LNCaP clone FGC (cell line): ENCODE results near the gene CENPU.

Experiments used
- DNase-seq: peaks from one replicate; pipeline ENCODE4 v3.0.0-alpha.2; 2011; ENCODE audit warnings: low read depth
- H3K4me3 ChIP-seq: 2 replicates; pipeline ENCODE4 v1.5.1; 2011; ENCODE audit warnings: mild to moderate bottlenecking, low read depth, low read length, control low read depth
- CTCF ChIP-seq: IDR thresholded peaks from 2 replicates; pipeline ENCODE4 v1.5.1; 2012; ENCODE audit warnings: mild to moderate bottlenecking; ENCODE audit not compliant: control insufficient read depth, insufficient read depth; ENCODE audit errors: extremely low read depth

Gene CENPU

GRCh38 chr4:184713887-184714286 lies 20.0 kb downstream of the CENPU start:
- DNase-seq: no peak
- H3K4me3 ChIP-seq: no peak overlapping the region
- TF ChIP-seq CTCF: no peak

- no peak for TF ChIP-seq CTCF
- DNase-seq: no peak
- no peak overlapping the region for H3K4me3 ChIP-seq
Observed at GRCh38 chr4:184712322-184712721, 21.6 kb downstream of the CENPU start.

- no peak for TF ChIP-seq CTCF
- no peak overlapping the region for H3K4me3 ChIP-seq
- no peak for DNase-seq
Observed at GRCh38 chr4:184706453-184706852, 27.4 kb downstream of the CENPU start.

GRCh38 chr4:184705692-184706091 lies 28.2 kb downstream of the CENPU start:
- no peak for DNase-seq
- no peak for TF ChIP-seq CTCF
- no peak overlapping the region for H3K4me3 ChIP-seq

GRCh38 chr4:184702114-184702513 lies 31.8 kb downstream of the CENPU start:
- no peak overlapping the region for H3K4me3 ChIP-seq
- TF ChIP-seq CTCF: no peak
- no peak for DNase-seq

GRCh38 chr4:184699941-184700340 lies 34.0 kb downstream of the CENPU start:
- DNase-seq: no peak
- TF ChIP-seq CTCF: no peak
- H3K4me3 ChIP-seq: no peak overlapping the region

GRCh38 chr4:184697956-184698355 lies 35.9 kb downstream of the CENPU start:
- TF ChIP-seq CTCF: no peak
- no peak for DNase-seq
- no peak overlapping the region for H3K4me3 ChIP-seq
